H1 (cell line): Measurements from ENCODE around the gene TMEM168. TPM values are rescaled to one million over a fixed set of nuclear protein-coding genes. Genes with fewer than 3 reads are reported as not detected.

Experiments
- CHD1 ChIP-seq: IDR thresholded peaks from 2 replicates; pipeline ENCODE4 v1.6.1; 2012; ENCODE audit warnings: low read depth, low read length, improper control_type of control experiment
- CREB1 ChIP-seq: IDR thresholded peaks from 2 replicates; pipeline ENCODE4 v1.6.1; 2012; ENCODE audit warnings: inconsistent platforms
- KDM4A ChIP-seq: IDR thresholded peaks from one replicate; pipeline ENCODE4 v1.7.1; 2012; ENCODE audit warnings: low read depth, mild to moderate bottlenecking, moderate library complexity, low read length, inconsistent platforms; ENCODE audit not compliant: severe bottlenecking
- RXRA ChIP-seq: IDR thresholded peaks from 2 replicates; pipeline ENCODE4 v1.6.1; 2011; ENCODE audit warnings: low read depth, mild to moderate bottlenecking, low read length, moderate library complexity; ENCODE audit not compliant: insufficient read depth
- polyA plus RNA-seq, 7 experiments: library from polyadenylated mRNA; depleted of rRNA in 3 of 7; stranded (reverse) in 5 of 7; unstranded in 2 of 7; fragments of >200 nt in 5 of 7; fragments of 200-250 nt in 2 of 7; gene quantifications; 1 replicate in 5 of 7; 2 replicates in 1 of 7; 4 replicates in 1 of 7; pipeline versions ENCODE4 v1.2.1 to v1.2.3, GENCODE V29; 2011 to 2013; ENCODE audit warnings: missing spikeins in 2 of 7, mixed read lengths in 2 of 7
- total RNA-seq: library from RNA; stranded (reverse); fragmentation: NEBNext Ultra II Directional; extraction: Animal tissue kit (Norgen Biotek cat#: 25700); gene quantifications from 2 replicates; pipeline ENCODE4 v1.2.1, GENCODE V29; 2021
- TF ChIP-seq, protein P1 (sequence below): IDR thresholded peaks from 2 replicates; pipeline ENCODE4 v1.6.1; 2011; ENCODE audit warnings: low read length, improper control_type of control experiment

TMEM168 gene
- total and polyA plus RNA-seq, 2 of the 8 experiments (the other 6 are each of a cell fraction or from before 2014, with no cell fraction given) = 8.9 to 11.1 TPM

DNA sequence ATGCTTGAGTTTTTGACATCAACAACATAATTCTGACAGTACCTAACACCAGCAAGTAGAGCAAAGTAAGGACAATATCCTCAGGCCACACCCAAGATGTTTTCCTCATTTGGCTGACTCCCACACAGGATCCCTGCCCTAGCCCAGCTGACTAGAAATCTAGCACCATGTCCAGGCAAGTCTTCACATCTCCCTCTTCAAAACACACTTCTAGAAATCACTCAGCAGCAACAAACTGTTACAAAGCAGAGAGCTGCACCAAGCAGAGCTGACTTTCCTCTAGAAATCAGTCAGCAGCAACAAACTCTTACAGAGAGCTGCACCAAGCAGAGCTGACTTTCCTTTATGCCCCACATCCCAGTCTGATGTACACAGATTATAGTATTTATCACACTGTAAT, 7.7 kb downstream of the TMEM168 start (continued):
- TF ChIP-seq KDM4A (no peak), CREB1 (no peak), RXRA (no peak), CHD1 (no peak)
- TF ChIP-seq, protein P1, sequence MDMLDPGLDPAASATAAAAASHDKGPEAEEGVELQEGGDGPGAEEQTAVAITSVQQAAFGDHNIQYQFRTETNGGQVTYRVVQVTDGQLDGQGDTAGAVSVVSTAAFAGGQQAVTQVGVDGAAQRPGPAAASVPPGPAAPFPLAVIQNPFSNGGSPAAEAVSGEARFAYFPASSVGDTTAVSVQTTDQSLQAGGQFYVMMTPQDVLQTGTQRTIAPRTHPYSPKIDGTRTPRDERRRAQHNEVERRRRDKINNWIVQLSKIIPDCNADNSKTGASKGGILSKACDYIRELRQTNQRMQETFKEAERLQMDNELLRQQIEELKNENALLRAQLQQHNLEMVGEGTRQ = no peak
